Mesenchymal stem cell (in vitro differentiated cells and primary cell): ENCODE measurements around the gene OSGIN1.

Experiments used
- DNase-seq: peaks from one replicate; pipeline ENCODE4 v3.0.0-alpha.2; 2013
- H2AFZ ChIP-seq: one replicate; pipeline ENCODE4 v1.6.1; 2013; ENCODE audit warnings: low read depth, mild to moderate bottlenecking, control low read depth, inconsistent platforms, low read length, moderate library complexity
- H2AK5ac ChIP-seq: 2 replicates; pipeline ENCODE4 v1.6.1; 2013; ENCODE audit warnings: low read length, moderate library complexity, mild to moderate bottlenecking, inconsistent platforms; ENCODE audit not compliant: severe bottlenecking
- H2BK120ac ChIP-seq: one replicate; pipeline ENCODE4 v1.6.1; 2013; ENCODE audit warnings: low read depth, mild to moderate bottlenecking, inconsistent platforms, low read length, moderate library complexity
- H2BK12ac ChIP-seq, 2 experiments: one replicate each; pipeline ENCODE4 v1.6.1; 2013; ENCODE audit warnings: inconsistent platforms in 2 of 2, low read length in 2 of 2, mild to moderate bottlenecking in 2 of 2, moderate library complexity in 2 of 2, control low read depth in 1 of 2
- H2BK15ac ChIP-seq: one replicate; pipeline ENCODE4 v1.6.1; 2013; ENCODE audit warnings: mild to moderate bottlenecking, low read depth, inconsistent platforms; ENCODE audit not compliant: poor library complexity, severe bottlenecking
- H2BK5ac ChIP-seq: 2 replicates; pipeline ENCODE4 v1.6.1; 2013; ENCODE audit warnings: low read depth, mild to moderate bottlenecking, low read length, control low read depth, inconsistent platforms; ENCODE audit not compliant: poor library complexity, severe bottlenecking
- H3K14ac ChIP-seq, 2 experiments: one replicate each; pipeline ENCODE4 v1.6.1; 2013; ENCODE audit warnings: inconsistent platforms in 2 of 2, low read length in 2 of 2, control low read depth in 1 of 2, mild to moderate bottlenecking in 1 of 2, moderate library complexity in 1 of 2
- H3K18ac ChIP-seq, 2 experiments: one replicate each; pipeline ENCODE4 v1.6.1; 2013; ENCODE audit warnings: inconsistent platforms in 2 of 2, low read length in 2 of 2, control low read depth in 1 of 2, low read depth in 1 of 2, mild to moderate bottlenecking in 1 of 2
- H3K23ac ChIP-seq, 2 experiments: one replicate each; pipeline ENCODE4 v1.6.1; 2013; ENCODE audit warnings: inconsistent platforms in 2 of 2, low read length in 2 of 2, mild to moderate bottlenecking in 2 of 2, moderate library complexity in 2 of 2, control low read depth in 1 of 2
- H3K27ac ChIP-seq: 2 replicates; pipeline ENCODE4 v1.5.1; 2013; ENCODE audit warnings: mild to moderate bottlenecking, moderate library complexity, low read length, control low read depth, inconsistent platforms; ENCODE audit not compliant: poor library complexity, severe bottlenecking
- H3K27me3 ChIP-seq, 2 experiments: 2 replicates each; pipeline versions ENCODE4 v1.6.1 to v1.7.0; 2013; ENCODE audit warnings: low read length in 2 of 2, mild to moderate bottlenecking in 2 of 2, moderate library complexity in 2 of 2, control low read depth in 1 of 2, inconsistent platforms in 1 of 2; ENCODE audit not compliant: control insufficient read depth in 1 of 2, insufficient read depth in 1 of 2
- H3K36me3 ChIP-seq, 2 experiments: 2 replicates each; pipeline versions ENCODE4 v1.6.1 to v1.7.0; 2013; ENCODE audit warnings: low read length in 2 of 2, control low read depth in 1 of 2, inconsistent platforms in 1 of 2, low read depth in 1 of 2, mild to moderate bottlenecking in 1 of 2; ENCODE audit not compliant: insufficient read depth in 2 of 2, control insufficient read depth in 1 of 2
- H3K4ac ChIP-seq, 2 experiments: one replicate each; pipeline ENCODE4 v1.6.1; 2013; ENCODE audit warnings: inconsistent platforms in 2 of 2, low read length in 2 of 2, mild to moderate bottlenecking in 2 of 2, moderate library complexity in 2 of 2, control low read depth in 1 of 2, low read depth in 1 of 2
- H3K4me1 ChIP-seq: 2 replicates; pipeline ENCODE4 v1.6.1; 2013; ENCODE audit warnings: low read depth, low read length, control low read depth; ENCODE audit not compliant: control insufficient read depth, insufficient read depth
- H3K4me2 ChIP-seq: 2 replicates; pipeline ENCODE4 v1.6.1; 2013; ENCODE audit warnings: low read length, mild to moderate bottlenecking, inconsistent platforms; ENCODE audit not compliant: poor library complexity, severe bottlenecking
- H3K4me3 ChIP-seq, 2 experiments: 2 replicates each; pipeline versions ENCODE4 v1.5.1 to v1.7.0; 2013; ENCODE audit warnings: low read length in 2 of 2, mild to moderate bottlenecking in 2 of 2, control low read depth in 1 of 2, low read depth in 1 of 2; ENCODE audit not compliant: insufficient read depth in 1 of 2
- H3K79me1 ChIP-seq: replicated peaks from 2 replicates; pipeline ENCODE4 v1.6.1; 2013; ENCODE audit warnings: mild to moderate bottlenecking, control low read depth, low read length, inconsistent platforms; ENCODE audit not compliant: poor library complexity, severe bottlenecking
- H3K9ac ChIP-seq: 2 replicates; pipeline ENCODE4 v1.7.0; 2013; ENCODE audit warnings: mild to moderate bottlenecking, low read length, moderate library complexity
- H3K9me3 ChIP-seq: 2 replicates; pipeline ENCODE4 v1.7.0; 2013; ENCODE audit warnings: mild to moderate bottlenecking, low read length; ENCODE audit not compliant: control insufficient read depth
- H4K8ac ChIP-seq: one replicate; pipeline ENCODE4 v1.6.1; 2013; ENCODE audit warnings: inconsistent platforms, mild to moderate bottlenecking, low read length, moderate library complexity
- H4K91ac ChIP-seq: one replicate; pipeline ENCODE4 v1.6.1; 2013; ENCODE audit warnings: mild to moderate bottlenecking, low read length, inconsistent platforms
- WGBS: methylation state at CpG from one replicate; pipeline ENCODE4 v1.1.7; 2013; ENCODE audit warnings: mixed read lengths; 5-methylcytosine and 5-hydroxymethylcytosine counted together

Gene OSGIN1

DNA sequence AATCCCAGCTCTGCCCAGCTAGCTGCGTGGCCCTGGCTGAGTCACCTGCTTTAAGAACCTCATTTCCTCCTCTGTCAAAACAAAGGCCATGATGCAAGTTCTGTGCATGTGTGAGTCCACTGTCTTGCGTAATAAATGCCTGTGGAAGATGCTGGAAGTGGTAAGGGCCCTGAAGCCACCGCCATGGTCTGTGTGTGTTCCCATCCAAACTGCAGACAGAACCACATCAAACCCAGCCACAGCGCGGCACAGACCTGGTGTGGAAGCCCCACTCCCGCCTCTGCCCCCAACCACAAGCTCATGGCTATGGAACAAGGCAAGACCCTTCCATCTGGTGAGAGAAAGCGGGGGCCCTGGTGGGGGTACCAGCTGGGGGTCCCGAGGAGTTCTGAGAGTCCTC, 41.0 kb downstream of the OSGIN1 start:
- Histone ChIP-seq H3K4me2 (no peak overlapping the region), H2BK12ac (no peak overlapping the region), H3K9ac (peak overlapping the region; percentile 26), H3K27me3 (peaks cover 18 to 20% of the 10 kb centered on the region in 2 experiments), H3K79me1 (no peaks in the 10 kb centered on the region), H3K9me3 (no peaks in the 10 kb centered on the region), H3K36me3 (no peaks in the 10 kb centered on the region), H2BK120ac (no peak overlapping the region), H2AK5ac (no peak overlapping the region), H2AFZ (no peak overlapping the region), H2BK15ac (no peak overlapping the region), H4K91ac (no peak overlapping the region), H3K27ac (no peak overlapping the region), H2BK5ac (no peak overlapping the region), H3K4ac (no peak overlapping the region), H3K4me3 (no peak overlapping the region), H3K14ac (no peak overlapping the region), H3K4me1 (peaks cover 8% of the 10 kb centered on the region), H3K18ac (no peak overlapping the region), H3K23ac (no peak overlapping the region), H4K8ac (no peak overlapping the region)
- WGBS, result 73% methylated on average over 5 of the region's 8 CpGs
- DNase-seq, result peak; percentile 88

DNA sequence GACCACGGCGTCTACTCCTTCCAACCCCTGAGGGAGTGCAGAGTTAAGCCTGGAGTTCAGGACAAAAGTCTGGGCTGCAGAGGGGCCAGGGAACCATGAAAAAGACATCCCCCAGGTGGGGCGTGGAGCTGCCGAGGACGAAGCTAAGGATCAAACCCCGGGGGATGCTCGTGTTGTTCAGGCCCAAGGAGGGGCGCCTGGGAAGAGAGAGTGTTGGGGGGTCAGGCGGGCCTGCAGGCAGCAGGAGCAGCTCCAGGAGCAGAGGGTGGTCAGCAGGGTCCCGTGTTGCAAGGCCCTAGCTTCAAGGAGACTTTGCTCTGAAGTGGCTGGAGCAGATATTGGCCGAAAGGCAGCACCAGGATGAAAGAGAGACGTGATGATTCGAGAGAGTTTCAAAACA, 41.7 kb downstream of the OSGIN1 start:
- WGBS, result 92% methylated on average over 13 of the region's 13 CpGs
- Histone ChIP-seq H2BK120ac (no peak overlapping the region), H2BK5ac (no peak overlapping the region), H3K9me3 (no peaks in the 10 kb centered on the region), H4K8ac (no peak overlapping the region), H2AFZ (no peak overlapping the region), H2BK15ac (no peak overlapping the region), H3K4me2 (no peak overlapping the region), H3K9ac (no peak overlapping the region), H3K18ac (no peak overlapping the region), H4K91ac (no peak overlapping the region), H2AK5ac (no peak overlapping the region), H3K27me3 (peaks cover 11 to 15% of the 10 kb centered on the region in 2 experiments), H3K27ac (no peak overlapping the region), H3K79me1 (no peaks in the 10 kb centered on the region), H3K36me3 (no peaks in the 10 kb centered on the region), H3K23ac (no peak overlapping the region), H3K4ac (no peak overlapping the region), H3K14ac (no peak overlapping the region), H3K4me1 (peaks cover 8% of the 10 kb centered on the region), H3K4me3 (no peak overlapping the region), H2BK12ac (no peak overlapping the region)
- DNase-seq, result no peak

DNA sequence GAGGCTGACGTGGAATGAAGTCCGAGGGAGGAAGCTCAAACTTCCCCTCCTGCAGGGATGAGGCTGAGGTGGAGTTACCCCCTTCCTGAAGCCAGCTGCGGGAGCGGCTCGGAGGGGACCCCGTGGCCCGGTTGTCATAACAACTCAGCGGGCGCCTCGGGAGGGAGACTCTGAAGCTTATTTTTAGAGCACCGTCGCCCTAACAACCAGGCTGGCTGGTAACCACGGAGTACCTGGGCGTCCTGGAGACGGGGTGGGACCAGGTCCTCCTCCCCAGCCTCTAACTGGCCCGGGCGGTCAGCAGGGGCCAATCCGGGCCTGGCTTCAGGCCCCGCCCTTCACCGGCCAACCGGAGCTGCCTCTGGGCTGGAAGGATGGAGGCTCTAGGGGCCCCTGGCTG, 42.7 kb downstream of the OSGIN1 start:
- no peak overlapping the region for H2AFZ ChIP-seq
- no peaks in the 10 kb centered on the region for H3K36me3 ChIP-seq
- no peak overlapping the region for H2BK5ac ChIP-seq
- H2AK5ac ChIP-seq, result no peak overlapping the region
- H3K9ac ChIP-seq, result no peak overlapping the region
- H3K23ac ChIP-seq, result no peak overlapping the region
- H4K91ac ChIP-seq, result no peak overlapping the region
- H3K4me1 ChIP-seq, result peaks cover 10% of the 10 kb centered on the region
- H3K27me3 ChIP-seq, result peaks cover 4 to 13% of the 10 kb centered on the region in 2 experiments
- no peak for DNase-seq
- H3K4ac ChIP-seq, result no peak overlapping the region
- 50% methylated on average over 21 of the region's 21 CpGs for WGBS
- no peaks in the 10 kb centered on the region for H3K9me3 ChIP-seq
- no peak overlapping the region for H3K14ac ChIP-seq
- peak overlapping the region; percentile 12 for H3K4me2 ChIP-seq
- H3K18ac ChIP-seq, result no peak overlapping the region
- H2BK120ac ChIP-seq, result no peak overlapping the region
- H3K27ac ChIP-seq, result no peak overlapping the region
- H3K79me1 ChIP-seq, result no peaks in the 10 kb centered on the region
- no peak overlapping the region for H3K4me3 ChIP-seq
- no peak overlapping the region for H2BK12ac ChIP-seq
- H4K8ac ChIP-seq, result no peak overlapping the region
- H2BK15ac ChIP-seq, result no peak overlapping the region

DNA sequence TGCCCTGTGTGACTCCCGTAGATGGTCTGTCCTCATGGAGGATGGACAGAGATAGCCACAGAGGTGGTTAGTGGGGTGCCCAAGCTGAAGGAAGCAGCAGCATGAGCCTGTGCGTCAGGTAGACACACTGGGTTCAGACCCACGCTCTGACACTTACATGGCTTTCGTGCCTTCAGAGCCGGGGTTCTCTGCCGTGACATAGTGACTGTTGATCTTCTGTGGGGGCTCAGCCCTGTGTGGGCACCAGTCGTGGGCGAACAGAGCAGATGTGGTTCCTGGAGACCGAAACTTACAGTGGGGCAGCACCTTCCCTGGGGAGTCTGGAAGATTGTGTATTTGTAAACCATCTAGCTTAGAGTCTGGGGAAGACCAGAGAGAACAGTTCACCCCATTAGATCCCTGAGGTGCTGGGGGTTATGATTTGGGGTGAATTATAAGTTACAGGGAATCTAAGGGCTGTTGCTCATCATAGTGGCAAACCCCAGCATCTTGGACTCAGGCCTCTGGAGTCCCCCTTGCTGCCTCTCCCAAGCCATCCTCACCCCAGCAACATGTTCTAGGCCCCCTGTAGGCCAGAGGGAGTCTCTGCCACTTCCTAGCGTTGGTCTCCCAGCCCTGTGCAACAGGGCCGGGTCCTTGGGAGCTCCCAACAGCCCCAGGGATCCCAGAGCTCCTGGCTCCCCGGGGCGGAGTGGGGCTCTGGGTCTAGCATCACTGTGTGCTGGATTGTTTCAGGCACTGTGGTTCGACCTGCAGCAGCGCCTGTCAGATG, 43.6 kb downstream of the OSGIN1 start:
- Histone ChIP-seq H3K36me3 (no peaks in the 10 kb centered on the region), H3K18ac (no peak overlapping the region), H3K4me1 (peaks cover 15% of the 10 kb centered on the region), H4K8ac (no peak overlapping the region), H3K9me3 (no peaks in the 10 kb centered on the region), H3K27me3 (peaks cover 6 to 13% of the 10 kb centered on the region in 2 experiments), H3K14ac (peak overlapping the region in 1 of 2 experiments; percentile 26), H2AK5ac (no peak overlapping the region), H3K4me3 (no peak overlapping the region), H2BK12ac (no peak overlapping the region), H2BK15ac (no peak overlapping the region), H3K27ac (no peak overlapping the region), H3K23ac (no peak overlapping the region), H4K91ac (no peak overlapping the region), H3K4me2 (no peak overlapping the region), H3K4ac (no peak overlapping the region), H3K79me1 (no peaks in the 10 kb centered on the region), H3K9ac (no peak overlapping the region), H2BK5ac (no peak overlapping the region), H2AFZ (no peak overlapping the region), H2BK120ac (no peak overlapping the region)
- no peak for DNase-seq
- WGBS, result 86% methylated on average over 15 of the region's 15 CpGs
